Cardiac muscle cell (in vitro differentiated cells and primary cell): ENCODE results near the gene YJEFN3. TPM values are rescaled to one million over a fixed set of nuclear protein-coding genes. Genes with fewer than 3 reads are reported as not detected.

Experiments used
- DNase-seq, 2 donors: peaks; one replicate each; pipeline versions ENCODE4 v3.0.0 to v3.0.0-alpha.2; 2010 to 2017; ENCODE audit warnings: low read depth in 1 of 2, low spot score in 1 of 2
- H3K27ac ChIP-seq: fragments of 200-600 bp; sonication (generic); 2 replicates; pipeline ENCODE4 v1.5.1; 2016
- H3K27me3 ChIP-seq: fragments of 200-600 bp; sonication (generic); 2 replicates; pipeline ENCODE4 v1.6.0; 2016; ENCODE audit warnings: control low read depth
- H3K36me3 ChIP-seq: fragments of 200-600 bp; sonication (generic); 2 replicates; pipeline ENCODE4 v1.5.1; 2016; ENCODE audit warnings: control low read depth
- H3K4me1 ChIP-seq: fragments of 200-600 bp; sonication (generic); 2 replicates; pipeline ENCODE4 v1.8.1; 2017; ENCODE audit warnings: low read depth, mild to moderate bottlenecking, mixed run types
- H3K4me3 ChIP-seq: fragments of 200-600 bp; sonication (generic); 2 replicates; pipeline ENCODE4 v1.5.1; 2016; ENCODE audit warnings: mild to moderate bottlenecking
- H3K9me3 ChIP-seq: fragments of 200-600 bp; sonication (generic); 2 replicates; pipeline ENCODE4 v1.5.1; 2017; ENCODE audit warnings: low read depth, mild to moderate bottlenecking, control low read depth
- polyA plus RNA-seq: library from polyadenylated mRNA; unstranded; fragments of >200 nt; fragmentation: Nextera tagmentation; extraction: Ambion mirVana; gene quantifications from 2 replicates; pipeline ENCODE4 v1.2.1, GENCODE V29; 2016
- total RNA-seq: library from RNA; depleted of rRNA; stranded (reverse); fragments of >200 nt; gene quantifications from 2 replicates; pipeline ENCODE4 v1.2.3, GENCODE V29; 2016
- TF ChIP-seq, protein P1 (sequence below): IDR thresholded peaks from 2 replicates; pipeline ENCODE4 v1.5.1; 2012; ENCODE audit warnings: low read depth, mild to moderate bottlenecking, low read length

Gene YJEFN3
- total and polyA plus RNA-seq, 2 experiments from 2014 or later = 12.5 to 29.9 TPM

DNA sequence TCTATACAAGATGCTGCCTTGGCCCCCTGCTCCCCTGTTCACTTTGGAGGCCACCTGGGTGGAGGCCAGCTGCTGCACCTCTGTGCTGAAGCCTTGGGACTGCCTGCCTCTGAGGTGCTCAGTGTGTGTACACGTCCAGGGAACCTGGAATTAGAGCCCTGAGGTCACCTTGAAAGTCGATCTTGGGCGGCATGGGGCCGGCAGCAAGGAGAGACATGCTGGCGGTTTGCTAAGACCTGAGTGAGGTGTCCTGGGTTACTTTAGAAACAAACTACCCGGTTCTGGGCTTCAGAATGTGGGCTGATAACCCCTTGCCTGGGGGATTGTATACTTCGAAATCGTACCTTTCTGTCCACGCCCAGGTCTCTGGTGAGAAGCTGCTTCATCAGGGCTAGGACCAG lies 38.9 kb upstream of the YJEFN3 start:
- H3K27me3 ChIP-seq = no peaks in the 10 kb centered on the region
- peaks cover 28% of the 10 kb centered on the region for H3K4me1 ChIP-seq
- no peaks in the 10 kb centered on the region for H3K9me3 ChIP-seq
- peaks cover 11% of the 10 kb centered on the region for H3K36me3 ChIP-seq
- H3K4me3 ChIP-seq = no peak overlapping the region
- TF ChIP-seq, protein P1, sequence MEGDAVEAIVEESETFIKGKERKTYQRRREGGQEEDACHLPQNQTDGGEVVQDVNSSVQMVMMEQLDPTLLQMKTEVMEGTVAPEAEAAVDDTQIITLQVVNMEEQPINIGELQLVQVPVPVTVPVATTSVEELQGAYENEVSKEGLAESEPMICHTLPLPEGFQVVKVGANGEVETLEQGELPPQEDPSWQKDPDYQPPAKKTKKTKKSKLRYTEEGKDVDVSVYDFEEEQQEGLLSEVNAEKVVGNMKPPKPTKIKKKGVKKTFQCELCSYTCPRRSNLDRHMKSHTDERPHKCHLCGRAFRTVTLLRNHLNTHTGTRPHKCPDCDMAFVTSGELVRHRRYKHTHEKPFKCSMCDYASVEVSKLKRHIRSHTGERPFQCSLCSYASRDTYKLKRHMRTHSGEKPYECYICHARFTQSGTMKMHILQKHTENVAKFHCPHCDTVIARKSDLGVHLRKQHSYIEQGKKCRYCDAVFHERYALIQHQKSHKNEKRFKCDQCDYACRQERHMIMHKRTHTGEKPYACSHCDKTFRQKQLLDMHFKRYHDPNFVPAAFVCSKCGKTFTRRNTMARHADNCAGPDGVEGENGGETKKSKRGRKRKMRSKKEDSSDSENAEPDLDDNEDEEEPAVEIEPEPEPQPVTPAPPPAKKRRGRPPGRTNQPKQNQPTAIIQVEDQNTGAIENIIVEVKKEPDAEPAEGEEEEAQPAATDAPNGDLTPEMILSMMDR = no peak
- DNase-seq = peak in 1 of 2 donors; percentile 16
- H3K27ac ChIP-seq = peak overlapping the region; percentile 91

DNA sequence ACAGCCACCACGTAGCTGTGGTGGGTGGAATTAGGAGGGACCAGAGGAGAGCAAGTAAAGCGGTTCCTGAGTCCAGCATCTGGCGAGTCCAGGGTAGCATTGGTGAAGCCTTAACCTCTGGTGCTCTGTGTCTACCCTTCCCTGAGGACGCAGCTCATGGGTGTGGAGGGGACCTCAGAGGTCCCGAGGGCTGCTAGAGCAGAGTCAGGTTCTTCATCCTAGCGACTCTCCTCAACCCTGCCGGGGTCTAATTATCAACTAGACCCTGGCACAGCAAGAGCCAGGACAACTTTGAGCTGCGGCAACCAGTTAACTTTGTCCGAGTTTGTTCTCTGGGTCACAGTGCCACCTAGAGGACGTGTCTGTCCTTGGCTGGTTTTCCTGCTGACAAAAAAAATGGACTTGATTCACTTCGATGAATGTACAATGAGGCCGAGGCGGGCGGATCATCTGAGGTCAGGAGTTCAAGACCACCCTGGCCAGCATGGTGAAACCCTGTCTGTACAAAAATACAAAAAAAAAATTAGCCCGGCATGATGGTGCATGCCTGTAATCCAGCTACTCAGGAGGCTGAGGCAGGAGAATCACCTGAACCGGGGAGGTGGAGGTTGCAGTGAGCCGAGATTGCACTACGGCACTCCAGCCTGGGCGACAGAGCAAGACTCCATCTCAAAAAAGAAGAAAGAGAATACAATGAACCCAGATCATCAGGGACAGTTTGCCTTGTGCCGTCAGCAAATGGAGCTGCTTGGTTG lies 38.3 kb upstream of the YJEFN3 start:
- Histone ChIP-seq H3K27me3 (no peaks in the 10 kb centered on the region), H3K27ac (peak overlapping the region; percentile 91), H3K4me3 (no peak overlapping the region), H3K36me3 (peaks cover 12% of the 10 kb centered on the region), H3K9me3 (no peaks in the 10 kb centered on the region), H3K4me1 (peaks cover 28% of the 10 kb centered on the region)
- TF ChIP-seq, protein P1 = peak; percentile 81
- DNase-seq = peak; percentile 85 to 89

DNA sequence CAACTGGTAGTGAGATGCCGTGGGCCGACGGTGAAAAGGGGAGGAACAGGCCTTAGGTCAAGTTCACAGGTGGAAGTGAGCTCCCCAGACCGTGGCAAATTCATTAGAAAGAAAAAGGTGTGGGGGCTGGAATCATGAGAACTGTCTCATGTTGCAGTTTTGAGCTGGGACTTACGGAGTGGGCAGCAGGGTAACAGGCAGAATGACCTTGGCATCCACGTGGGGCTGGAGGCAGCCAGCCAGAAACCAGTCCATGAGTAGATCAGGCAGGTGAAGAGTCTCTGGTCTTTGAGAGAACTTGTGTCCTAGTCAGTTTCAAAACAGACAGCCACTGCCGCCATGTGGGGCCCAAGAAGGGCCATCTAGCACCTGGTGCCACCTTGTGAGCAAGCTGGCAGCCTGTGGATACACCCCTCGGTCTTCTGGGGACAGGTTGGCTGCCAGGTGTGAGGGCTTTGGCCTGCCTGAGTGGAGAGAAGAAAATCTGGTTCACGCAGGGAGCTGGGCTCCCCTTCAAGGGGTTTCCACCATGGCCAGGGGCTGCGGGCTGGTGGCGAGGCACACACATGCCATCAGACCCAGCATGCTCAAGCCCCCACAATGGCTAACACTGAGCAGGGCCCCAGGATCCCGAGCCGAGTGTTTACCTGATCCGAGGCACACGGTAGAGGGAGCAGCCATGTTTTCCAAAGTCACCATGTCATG lies 37.2 kb upstream of the YJEFN3 start:
- H3K4me3 ChIP-seq = no peak overlapping the region
- TF ChIP-seq, protein P1 = no peak
- H3K9me3 ChIP-seq = no peaks in the 10 kb centered on the region
- DNase-seq = no peak
- peaks cover 16% of the 10 kb centered on the region for H3K36me3 ChIP-seq
- no peaks in the 10 kb centered on the region for H3K27me3 ChIP-seq
- H3K4me1 ChIP-seq = peaks cover 28% of the 10 kb centered on the region
- H3K27ac ChIP-seq = no peak overlapping the region

DNA sequence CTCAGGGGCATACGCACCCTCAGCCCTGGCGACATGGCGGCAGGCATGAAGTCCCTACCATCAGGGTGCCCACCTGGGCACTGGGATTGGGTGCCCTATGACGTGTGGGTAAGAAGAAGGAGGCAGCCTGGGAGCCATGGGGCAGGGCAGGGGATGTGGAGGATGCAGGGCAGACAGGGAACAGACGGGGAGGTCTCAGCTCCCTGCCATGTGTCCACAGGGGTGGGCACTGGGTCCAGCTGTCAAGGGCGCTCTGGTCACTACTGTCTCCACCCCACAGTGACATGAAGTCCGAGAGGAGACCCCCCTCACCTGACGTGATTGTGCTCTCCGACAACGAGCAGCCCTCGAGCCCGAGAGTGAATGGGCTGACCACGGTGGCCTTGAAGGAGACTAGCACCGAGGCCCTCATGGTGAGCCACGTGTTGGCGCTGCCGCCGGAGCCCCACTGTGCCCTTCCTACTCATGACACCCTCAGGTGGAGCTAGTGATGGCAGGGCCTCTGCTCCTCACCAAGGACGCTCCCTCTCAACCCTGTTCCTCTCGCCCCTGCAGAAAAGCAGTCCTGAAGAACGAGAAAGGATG lies 36.6 kb upstream of the YJEFN3 start:
- TF ChIP-seq, protein P1 = no peak
- Histone ChIP-seq H3K4me3 (no peak overlapping the region), H3K36me3 (peaks cover 20% of the 10 kb centered on the region), H3K4me1 (peaks cover 26% of the 10 kb centered on the region), H3K27ac (no peak overlapping the region), H3K9me3 (no peaks in the 10 kb centered on the region), H3K27me3 (no peaks in the 10 kb centered on the region)
- no peak for DNase-seq

DNA sequence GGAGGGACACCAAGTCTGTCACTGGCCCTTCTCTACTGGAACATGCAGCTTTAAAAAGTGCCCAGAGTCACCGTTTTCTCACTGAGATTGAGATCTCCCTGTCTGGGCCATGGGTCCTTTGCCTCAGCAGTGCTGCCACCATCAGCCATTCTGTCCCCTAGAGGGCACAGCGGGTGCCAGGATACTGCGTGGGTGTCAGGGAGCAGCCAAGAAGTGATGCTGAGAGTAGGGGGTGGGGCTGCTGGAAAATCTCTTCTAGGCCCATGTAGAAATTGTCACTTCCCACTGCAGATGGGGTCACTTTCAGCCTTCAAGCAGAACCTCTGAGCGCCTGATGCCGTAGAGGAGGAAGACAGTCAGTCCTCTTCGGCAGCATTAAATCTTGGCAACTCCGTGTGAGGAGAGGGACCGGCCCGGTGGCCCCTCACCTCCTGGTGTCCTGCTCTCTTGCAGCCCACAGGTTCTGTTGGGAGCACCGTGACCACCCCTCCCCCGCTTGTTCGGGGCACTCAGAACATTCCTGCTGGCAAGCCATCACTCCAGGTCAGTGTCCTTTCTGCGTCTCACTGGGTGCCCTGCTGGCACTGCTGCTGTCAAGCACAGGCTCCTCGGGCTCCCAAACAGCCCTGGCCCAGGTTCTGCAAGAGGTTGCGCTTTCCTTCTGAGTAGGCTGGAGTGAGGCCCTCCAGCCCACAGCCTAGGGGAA lies 34.7 kb upstream of the YJEFN3 start:
- H3K27ac ChIP-seq = no peak overlapping the region
- TF ChIP-seq, protein P1 = no peak
- DNase-seq = no peak
- H3K4me3 ChIP-seq = no peak overlapping the region
- H3K36me3 ChIP-seq = peaks cover 28% of the 10 kb centered on the region
- no peaks in the 10 kb centered on the region for H3K27me3 ChIP-seq
- H3K4me1 ChIP-seq = peaks cover 12% of the 10 kb centered on the region
- H3K9me3 ChIP-seq = no peaks in the 10 kb centered on the region
